Stimulated activated CD4-positive, alpha-beta T cell treated with anti-CD3 and anti-CD28 coated beads, Interleukin-12 subunit alpha, Interleukin-12 subunit beta, amount 100 ng/mL, for 4 hours (primary cell): ENCODE data around the gene EML4.
"Not testable (repeated sequence)": the region's sequence is repeated elsewhere in the genome, so short reads cannot be mapped to it uniquely, and the experiment has no call there.

Source experiments
- DNase-seq: peaks from one replicate; pipeline ENCODE4 v3.0.0-alpha.2; 2020

EML4 gene

DNA sequence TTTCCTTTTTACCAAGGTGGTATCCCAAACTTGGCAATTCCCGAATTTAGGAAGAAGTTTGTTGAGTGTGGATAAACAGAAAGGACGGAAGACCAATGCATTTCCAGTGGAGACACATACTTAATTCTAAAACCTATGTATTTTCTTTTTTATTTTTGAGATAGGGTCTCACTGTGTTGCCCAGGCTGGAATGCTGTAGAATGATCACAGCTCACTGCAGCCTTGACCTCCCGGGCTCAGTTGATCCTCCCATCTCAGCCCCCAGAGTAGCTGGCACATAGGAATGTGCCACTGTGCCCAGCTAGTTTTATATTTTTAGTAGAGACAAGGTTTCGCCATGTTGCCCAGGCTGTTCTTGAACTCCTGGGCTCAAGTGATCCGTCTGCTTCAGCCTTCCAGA, 101.6 kb downstream of the EML4 start:
- DNase-seq, result no peak

- DNase-seq, result not testable (repeated sequence)
Observed at GRCh38 chr2:42271246-42271645, 102.1 kb downstream of the EML4 start.

GRCh38 chr2:42274863-42275262, 105.7 kb downstream of the EML4 start:
- no peak for DNase-seq

- DNase-seq, result no peak
Observed at GRCh38 chr2:42281416-42282081, 112.4 kb downstream of the EML4 start.

DNA sequence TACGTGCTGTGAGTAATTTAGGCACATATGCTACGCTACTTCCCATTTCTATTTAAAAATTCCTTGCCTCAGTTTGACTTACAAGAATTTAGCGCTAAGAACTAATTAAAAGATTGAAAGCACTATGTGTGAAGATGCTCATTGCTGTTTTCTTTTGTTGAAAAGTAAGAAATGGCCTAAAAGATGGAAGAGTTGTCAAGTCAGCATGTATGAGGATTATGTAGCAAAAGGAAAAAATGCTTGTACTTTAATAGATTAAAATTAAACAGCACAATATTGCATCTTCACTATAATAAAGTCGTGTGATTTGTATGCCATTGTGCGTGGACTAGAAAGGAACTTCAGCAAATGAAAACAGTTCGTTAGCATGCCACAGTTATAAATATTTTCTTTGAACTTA, 114.9 kb downstream of the EML4 start:
- no peak for DNase-seq

DNA sequence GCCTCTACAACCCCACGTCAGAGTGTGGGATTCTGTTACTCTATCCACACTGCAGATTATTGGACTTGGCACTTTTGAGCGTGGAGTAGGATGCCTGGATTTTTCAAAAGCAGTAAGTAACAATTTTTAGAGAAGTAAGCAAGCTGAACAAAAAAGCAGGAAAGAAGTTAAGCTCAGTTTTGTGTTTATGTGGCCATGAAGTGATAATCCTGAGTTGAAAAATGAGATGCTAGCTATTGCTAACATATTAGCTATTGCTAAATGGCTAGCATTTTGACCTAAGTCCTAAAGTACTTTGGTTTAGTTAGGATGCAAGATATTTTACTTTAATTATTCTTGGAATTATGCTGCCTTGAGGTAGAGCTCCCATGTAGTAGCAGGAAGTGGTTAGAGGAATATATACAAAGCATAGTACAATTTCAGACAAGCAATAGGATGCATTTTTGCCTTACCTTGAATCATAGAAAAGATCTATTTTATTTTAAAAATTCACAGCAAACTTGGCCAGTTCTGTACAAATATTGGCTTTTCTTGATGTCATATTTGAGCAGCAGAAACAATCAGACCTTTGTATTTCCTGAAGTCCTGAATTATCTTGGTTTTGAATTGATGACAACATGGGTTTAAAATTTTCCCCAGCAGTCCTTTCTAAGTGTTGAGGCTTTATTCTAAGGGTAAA, 117.3 kb downstream of the EML4 start:
- DNase-seq, result no peak

DNA sequence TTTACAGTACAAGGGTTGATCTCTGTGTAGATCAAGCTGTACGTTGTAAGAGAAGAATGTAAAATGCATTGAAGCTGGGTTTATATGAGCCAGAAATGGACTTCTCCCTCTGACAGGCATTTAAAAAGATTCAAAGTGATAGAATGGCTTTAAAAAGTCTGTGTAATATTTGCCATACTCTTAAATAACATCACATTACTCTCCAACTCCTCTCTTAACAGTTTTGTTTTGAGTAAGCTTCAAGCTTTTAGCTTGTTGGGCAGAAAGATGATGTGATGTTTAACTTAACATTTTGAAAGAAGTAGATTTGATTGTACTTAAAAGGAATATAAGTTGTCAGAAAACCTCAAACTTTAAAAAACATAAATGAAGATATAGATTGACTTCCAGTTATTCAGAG, 119.7 kb downstream of the EML4 start:
- no peak for DNase-seq

GRCh38 chr2:42289222-42289621, 120.1 kb downstream of the EML4 start:
- no peak for DNase-seq

DNA sequence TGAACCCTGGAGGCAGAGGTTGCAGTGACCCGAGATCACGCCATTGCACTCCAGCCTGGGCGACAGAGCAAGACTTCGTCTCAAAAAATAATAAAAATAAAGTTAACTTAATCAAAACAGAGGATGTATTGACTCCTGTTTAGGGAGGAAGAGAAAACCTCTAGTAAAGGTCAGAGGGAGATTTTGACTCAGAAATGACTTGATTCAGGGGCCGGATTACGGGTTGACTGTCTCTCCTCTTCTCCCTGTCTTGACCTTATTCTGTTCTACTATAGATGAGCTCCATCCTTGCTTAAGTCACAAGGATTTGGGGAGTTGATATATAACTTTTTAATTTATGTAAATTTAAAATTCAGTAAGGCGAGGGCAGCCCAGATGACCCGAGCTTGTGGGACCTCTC, 120.9 kb downstream of the EML4 start:
- DNase-seq, result no peak

DNA sequence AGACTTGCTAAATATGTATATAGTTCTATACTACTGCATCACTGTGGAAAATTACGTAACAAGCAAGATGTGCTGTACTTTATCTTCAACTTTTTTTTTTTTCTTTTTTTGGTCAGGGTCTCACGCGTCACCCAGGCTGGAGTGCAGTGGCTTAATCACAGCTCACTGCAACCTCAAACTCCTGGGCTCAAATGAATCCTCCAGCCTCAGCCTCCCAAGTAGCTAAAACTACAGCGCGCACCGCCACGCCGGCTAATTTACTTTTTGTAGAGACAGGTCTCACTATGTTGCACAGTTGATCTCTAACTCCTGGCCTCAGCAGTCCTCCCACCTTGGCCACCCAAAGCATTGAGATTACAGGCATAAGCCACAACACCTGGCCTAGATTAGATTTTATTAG, 123.9 kb downstream of the EML4 start:
- no peak for DNase-seq

- DNase-seq, result no peak
Observed at GRCh38 chr2:42296226-42296625, 127.1 kb downstream of the EML4 start.

DNA sequence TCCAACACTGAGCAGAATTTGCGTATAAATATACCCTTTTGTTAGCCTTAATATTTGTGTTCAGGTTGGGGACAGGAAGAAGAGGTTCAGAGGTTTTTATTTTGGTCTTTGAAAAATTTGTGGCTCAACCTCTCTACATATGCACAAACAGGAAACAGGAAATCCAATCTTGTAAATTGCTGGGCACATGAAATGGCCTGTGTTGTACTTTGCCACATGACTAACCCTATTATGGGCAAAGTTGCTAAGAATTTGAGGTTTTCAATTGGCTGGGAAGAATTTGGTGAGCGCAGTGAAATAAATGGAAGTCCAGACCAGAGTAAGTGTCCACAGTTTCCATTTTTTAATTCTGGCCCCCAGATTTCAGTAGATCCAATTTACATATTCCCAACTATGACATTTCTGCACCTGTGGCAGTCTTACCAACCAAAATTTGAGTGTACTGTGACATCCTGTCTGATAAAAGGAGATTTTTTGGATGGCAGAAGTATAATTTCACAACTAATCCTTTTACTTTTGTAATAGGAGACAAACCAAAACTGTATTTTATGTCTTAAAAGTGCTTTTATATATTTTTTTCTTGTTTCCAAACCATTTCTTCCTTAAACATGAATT, 128.3 kb downstream of the EML4 start:
- no peak for DNase-seq

DNA sequence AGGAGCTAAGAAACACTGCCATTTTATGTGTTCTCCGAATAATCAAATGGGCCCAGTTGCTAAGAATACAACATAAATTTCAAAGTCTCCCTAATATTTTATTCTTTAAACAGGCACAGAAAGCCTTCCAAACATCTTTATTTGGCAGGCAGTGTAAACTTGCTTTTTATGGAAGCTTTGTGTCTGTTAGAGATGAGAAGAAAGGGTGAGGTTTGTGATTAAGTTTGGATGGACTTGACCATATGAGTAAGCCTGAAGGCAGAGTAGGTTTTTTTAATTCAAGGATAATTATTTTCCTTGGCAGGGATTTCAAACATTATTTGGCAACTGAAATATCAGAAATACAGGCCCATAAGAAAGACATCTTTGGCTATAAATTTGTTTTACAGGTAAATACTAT, 129.0 kb downstream of the EML4 start:
- no peak for DNase-seq

GRCh38 chr2:42298996-42299754, 130.0 kb downstream of the EML4 start:
- DNase-seq, result no peak

DNA sequence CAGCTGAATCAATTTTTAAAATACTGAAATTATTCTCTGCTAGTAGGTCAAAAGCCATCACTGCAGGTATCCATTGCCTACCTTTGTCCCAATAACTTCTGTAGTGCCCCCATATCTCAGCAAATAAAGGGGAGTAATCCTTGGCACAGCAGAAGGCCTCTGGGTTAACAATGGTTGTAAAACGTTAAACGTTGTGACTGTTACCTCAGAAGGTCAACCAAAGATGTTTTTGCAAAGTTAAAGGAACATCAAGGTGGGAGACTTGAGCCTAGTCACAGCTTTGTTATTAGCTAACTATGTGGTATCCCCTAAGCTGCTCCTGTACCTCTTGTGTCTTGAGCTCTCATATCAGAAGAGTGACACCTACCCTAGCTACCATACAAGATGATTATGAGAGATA, 131.4 kb downstream of the EML4 start:
- no peak for DNase-seq

DNA sequence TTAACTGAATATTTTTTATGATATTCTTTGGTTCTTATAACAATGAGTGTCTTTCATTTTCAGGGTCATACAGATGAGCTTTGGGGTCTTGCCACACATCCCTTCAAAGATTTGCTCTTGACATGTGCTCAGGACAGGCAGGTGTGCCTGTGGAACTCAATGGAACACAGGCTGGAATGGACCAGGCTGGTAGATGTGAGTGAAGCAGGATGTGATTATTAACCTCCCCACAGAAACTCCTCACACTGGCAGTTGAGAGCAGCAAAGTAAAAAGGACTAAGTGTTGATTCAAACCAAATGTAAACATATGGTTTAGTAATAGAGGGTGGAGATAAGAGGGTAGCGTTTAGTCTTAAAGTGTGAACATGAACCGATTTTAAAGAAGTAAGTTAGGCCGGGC, 134.1 kb downstream of the EML4 start:
- DNase-seq, result no peak

- DNase-seq, result no peak
Observed at GRCh38 chr2:42304059-42304713, 135.0 kb downstream of the EML4 start.

DNA sequence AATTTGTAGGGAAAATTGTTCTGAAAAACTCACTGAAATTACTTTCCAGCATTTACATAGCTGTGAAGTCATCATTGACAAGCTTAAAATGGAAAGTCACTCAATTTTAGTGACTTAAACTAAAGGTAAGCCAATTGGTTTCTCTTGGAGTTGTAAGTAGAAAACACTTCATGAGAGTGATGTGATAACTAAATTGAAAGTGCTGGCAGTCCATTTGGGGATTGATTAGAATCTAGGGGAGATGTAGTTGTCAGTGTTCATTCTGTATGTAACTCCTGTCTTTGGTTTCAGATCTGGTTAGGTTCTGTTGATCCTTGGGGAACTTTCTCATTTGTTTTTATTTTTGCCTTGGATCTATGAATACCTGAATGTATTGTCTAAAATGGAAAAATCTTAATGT, 138.0 kb downstream of the EML4 start:
- DNase-seq, result no peak

GRCh38 chr2:42309366-42309765, 140.2 kb downstream of the EML4 start:
- DNase-seq, result no peak

DNA sequence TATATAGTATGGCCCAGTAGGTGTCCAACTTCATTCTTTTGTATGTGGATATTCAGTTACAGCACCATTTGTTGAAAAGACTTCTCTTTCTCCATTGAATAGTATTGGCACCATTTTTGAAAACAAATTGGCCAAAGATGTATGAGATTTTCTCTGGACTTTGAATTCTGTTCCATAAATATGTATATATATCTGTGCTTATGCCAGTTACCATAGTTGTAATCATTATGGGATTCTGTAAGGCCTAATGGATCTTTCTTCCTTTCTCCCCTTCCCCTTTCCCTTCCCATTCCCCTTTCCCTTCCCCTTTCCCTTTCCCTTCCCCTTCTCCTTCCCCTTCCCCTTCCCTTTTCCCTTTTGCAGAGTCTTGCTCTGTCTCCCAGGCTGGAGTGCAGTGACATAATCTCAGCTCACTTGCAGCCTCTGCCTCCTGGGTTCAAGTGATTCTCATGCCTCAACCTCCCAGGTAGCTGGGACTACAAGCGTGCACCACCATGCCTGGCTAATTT, 140.9 kb downstream of the EML4 start:
- no peak for DNase-seq

DNA sequence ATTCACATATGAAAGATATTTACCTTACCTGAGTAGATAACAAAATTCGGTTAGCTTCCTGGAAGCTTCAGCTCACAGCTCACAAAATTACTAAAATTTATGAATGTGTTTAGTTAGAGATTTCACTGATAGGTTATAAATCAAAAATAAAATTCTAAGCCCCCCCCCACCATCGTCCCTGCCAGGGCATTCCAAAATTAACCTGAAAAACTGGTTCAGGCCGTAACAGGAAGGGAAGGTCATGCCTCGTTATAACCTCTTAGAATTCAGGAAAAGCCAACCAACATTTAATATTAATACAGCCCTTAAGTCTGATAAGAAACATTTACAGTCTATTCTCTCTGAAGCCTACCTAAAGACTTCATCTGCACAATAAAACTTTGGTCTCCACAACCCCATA, 143.0 kb downstream of the EML4 start:
- DNase-seq, result no peak

GRCh38 chr2:42314892-42315468, 145.8 kb downstream of the EML4 start:
- no peak for DNase-seq
